ENCODE measurements around the gene TRAF3.

Gene TRAF3

GRCh38 chr14:102943454-102943853, 166.2 kb downstream of the TRAF3 start:
- no peak for DNase-seq

- no peak for DNase-seq
These were observed 166.7 kb downstream of the TRAF3 start for GRCh38 chr14:102943979-102944378.

- DNase-seq, result no peak
These were observed 167.4 kb downstream of the TRAF3 start for GRCh38 chr14:102944448-102945330.

- DNase-seq, result no peak
These were observed 168.3 kb downstream of the TRAF3 start for GRCh38 chr14:102945346-102946130.

GRCh38 chr14:102947321-102948103, 170.3 kb downstream of the TRAF3 start:
- DNase-seq, result no peak

GRCh38 chr14:102948698-102949061, 171.4 kb downstream of the TRAF3 start:
- no peak for DNase-seq

GRCh38 chr14:102949062-102949800, 172.0 kb downstream of the TRAF3 start:
- DNase-seq, result no peak

- DNase-seq, result no peak
These were observed 172.7 kb downstream of the TRAF3 start for GRCh38 chr14:102949801-102950451.

- DNase-seq, result no peak
These were observed 173.8 kb downstream of the TRAF3 start for GRCh38 chr14:102951034-102951433.

- DNase-seq, result no peak
These were observed 174.6 kb downstream of the TRAF3 start for GRCh38 chr14:102951799-102952198.

- no peak for DNase-seq
These were observed 175.0 kb downstream of the TRAF3 start for GRCh38 chr14:102952276-102952675.

GRCh38 chr14:102953100-102953499, 175.9 kb downstream of the TRAF3 start:
- no peak for DNase-seq

GRCh38 chr14:102954081-102954789, 177.0 kb downstream of the TRAF3 start:
- DNase-seq, result no peak

- DNase-seq, result peak; percentile 94
These were observed 178.6 kb downstream of the TRAF3 start for GRCh38 chr14:102955636-102956408.

- no peak for DNase-seq
These were observed 180.0 kb downstream of the TRAF3 start for GRCh38 chr14:102957222-102957621.

GRCh38 chr14:102958461-102958860, 181.2 kb downstream of the TRAF3 start:
- no peak for DNase-seq
